ENCODE data around the gene MEGF11. TPM values are rescaled to one million over a fixed set of nuclear protein-coding genes. Genes with fewer than 3 reads are reported as not detected.

Gene MEGF11
- polyA plus RNA-seq, 1 experiment: 0.04 TPM

DNA sequence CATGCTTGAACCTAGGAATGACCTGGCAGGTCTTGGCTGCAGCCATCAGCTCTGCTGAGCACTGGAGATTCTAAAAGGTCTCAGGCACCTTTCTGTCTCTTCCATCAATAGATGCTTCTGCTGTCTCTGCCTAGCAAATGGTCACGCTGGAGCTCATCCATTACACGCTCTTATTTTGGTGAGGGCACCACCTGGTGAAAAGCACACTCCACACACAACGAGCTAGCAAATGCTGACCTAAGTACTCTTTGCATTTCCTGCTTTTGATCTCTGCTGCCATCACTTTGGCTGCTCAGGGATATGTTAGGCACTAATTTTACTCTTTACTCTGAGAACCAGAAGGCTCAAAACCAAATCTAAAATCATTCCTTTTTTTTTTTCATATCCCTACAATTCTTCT is 293.0 kb downstream of the MEGF11 start:
- TF ChIP-seq, protein P1, sequence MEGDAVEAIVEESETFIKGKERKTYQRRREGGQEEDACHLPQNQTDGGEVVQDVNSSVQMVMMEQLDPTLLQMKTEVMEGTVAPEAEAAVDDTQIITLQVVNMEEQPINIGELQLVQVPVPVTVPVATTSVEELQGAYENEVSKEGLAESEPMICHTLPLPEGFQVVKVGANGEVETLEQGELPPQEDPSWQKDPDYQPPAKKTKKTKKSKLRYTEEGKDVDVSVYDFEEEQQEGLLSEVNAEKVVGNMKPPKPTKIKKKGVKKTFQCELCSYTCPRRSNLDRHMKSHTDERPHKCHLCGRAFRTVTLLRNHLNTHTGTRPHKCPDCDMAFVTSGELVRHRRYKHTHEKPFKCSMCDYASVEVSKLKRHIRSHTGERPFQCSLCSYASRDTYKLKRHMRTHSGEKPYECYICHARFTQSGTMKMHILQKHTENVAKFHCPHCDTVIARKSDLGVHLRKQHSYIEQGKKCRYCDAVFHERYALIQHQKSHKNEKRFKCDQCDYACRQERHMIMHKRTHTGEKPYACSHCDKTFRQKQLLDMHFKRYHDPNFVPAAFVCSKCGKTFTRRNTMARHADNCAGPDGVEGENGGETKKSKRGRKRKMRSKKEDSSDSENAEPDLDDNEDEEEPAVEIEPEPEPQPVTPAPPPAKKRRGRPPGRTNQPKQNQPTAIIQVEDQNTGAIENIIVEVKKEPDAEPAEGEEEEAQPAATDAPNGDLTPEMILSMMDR (IDR thresholded peaks at IDR 0.05; ENCODE audit: insufficient read depth, low read depth, low read length): no peak
- POLR2A ChIA-PET: no interaction called here
- H3K36me3 ChIP-seq (ENCODE audit: control insufficient read depth, insufficient read depth, low read length): no peaks in the 10 kb centered on the region
- H3K27me3 ChIP-seq (ENCODE audit: control insufficient read depth, insufficient read depth, low read length): peaks cover 14% of the 10 kb centered on the region
- DNase-seq (ENCODE audit: low read depth): no peak
- CTCF ChIA-PET: no interaction called here
- no peak overlapping the region for H3K4me3 ChIP-seq (ENCODE audit: low read depth, low read length)

DNA sequence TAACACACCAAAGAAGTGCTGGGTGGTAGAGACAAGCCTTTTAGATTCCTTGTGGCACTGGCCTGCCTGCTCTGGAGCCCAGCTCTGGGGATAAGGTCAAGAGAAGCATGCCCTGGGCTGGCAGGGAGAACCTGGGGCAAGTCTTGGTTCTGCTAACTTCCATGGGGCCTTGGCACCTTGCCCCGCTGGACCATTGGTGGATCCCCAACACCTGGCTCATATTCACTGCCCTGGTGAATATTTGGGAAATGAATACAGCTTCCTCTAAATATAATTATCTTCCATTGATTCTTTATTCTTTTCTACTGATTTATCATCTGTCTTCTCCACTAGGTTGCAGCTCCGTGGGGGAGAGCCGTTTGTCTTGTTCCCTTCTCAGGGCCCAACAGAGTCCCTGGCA is 294.7 kb downstream of the MEGF11 start:
- CTCF ChIA-PET: interaction anchor here (0.9 kb wide), 1 partner anchor 19 kb away, joined by 3 read pairs; no protein-coding TSS in a partner anchor

DNA sequence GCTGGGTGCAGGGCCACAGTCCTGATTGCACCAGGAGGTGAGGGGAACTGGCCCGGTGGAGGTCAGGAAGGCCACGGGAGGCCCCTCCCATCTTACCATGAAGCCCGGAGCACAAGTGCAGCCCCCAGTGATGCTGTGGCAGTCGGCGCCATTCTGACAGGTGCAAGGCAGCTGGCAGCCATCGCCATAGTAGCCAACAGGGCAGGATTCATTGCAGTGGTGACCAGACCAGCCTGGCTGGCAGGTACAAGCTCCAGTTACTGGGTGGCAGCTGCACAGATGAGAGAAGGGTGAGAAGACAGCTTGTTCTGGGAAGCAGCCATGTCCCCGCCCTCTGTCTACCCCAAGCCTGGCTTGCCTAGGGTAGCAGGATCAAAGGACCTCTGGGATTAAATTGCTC is 296.1 kb downstream of the MEGF11 start:
- Histone ChIP-seq H3K36me3 (ENCODE audit: control insufficient read depth, insufficient read depth, low read length) (no peaks in the 10 kb centered on the region), H3K27me3 (ENCODE audit: control insufficient read depth, insufficient read depth, low read length) (peaks cover 5% of the 10 kb centered on the region), H3K4me3 (ENCODE audit: low read depth, low read length) (no peak overlapping the region)
- DNase-seq (ENCODE audit: low read depth): no peak
- ChIA-PET POLR2A (no interaction called here), CTCF (no interaction called here)
- TF ChIP-seq, protein P1 (IDR thresholded peaks at IDR 0.05; ENCODE audit: insufficient read depth, low read depth, low read length): no peak

More for the DNA sequence above, 294.7 kb downstream of the MEGF11 start:
- peaks cover 10% of the 10 kb centered on the region for H3K27me3 ChIP-seq (ENCODE audit: control insufficient read depth, insufficient read depth, low read length)
- POLR2A ChIA-PET: no interaction called here
- TF ChIP-seq, protein P1 (IDR thresholded peaks at IDR 0.05; ENCODE audit: insufficient read depth, low read depth, low read length): no peak
- no peak for DNase-seq (ENCODE audit: low read depth)
- H3K36me3 ChIP-seq (ENCODE audit: control insufficient read depth, insufficient read depth, low read length): no peaks in the 10 kb centered on the region
- H3K4me3 ChIP-seq (ENCODE audit: low read depth, low read length): no peak overlapping the region

DNA sequence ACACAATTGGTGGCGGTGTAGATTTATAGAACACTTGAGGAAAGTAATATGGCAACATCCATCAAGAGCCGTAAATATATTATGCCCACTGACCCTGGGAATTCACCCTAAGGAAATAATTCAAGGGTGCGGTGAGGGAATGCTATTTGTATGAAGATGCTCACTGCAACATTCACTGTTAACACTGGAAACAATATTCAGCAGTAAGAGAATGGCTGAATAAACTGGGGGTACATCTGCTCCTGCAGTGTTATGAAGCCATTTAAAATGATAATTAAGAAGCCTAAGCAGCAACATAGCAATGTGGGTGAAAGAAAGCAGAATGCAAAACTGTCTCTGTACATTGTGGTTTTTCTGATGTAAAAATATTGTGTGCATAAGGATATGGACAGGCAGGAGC is 296.7 kb downstream of the MEGF11 start:
- Histone ChIP-seq H3K36me3 (ENCODE audit: control insufficient read depth, insufficient read depth, low read length) (no peaks in the 10 kb centered on the region), H3K4me3 (ENCODE audit: low read depth, low read length) (no peak overlapping the region), H3K27me3 (ENCODE audit: control insufficient read depth, insufficient read depth, low read length) (peaks cover 5% of the 10 kb centered on the region)
- ChIA-PET CTCF (no interaction called here), POLR2A (no interaction called here)
- TF ChIP-seq, protein P1 (IDR thresholded peaks at IDR 0.05; ENCODE audit: insufficient read depth, low read depth, low read length): no peak
- DNase-seq (ENCODE audit: low read depth): no peak

DNA sequence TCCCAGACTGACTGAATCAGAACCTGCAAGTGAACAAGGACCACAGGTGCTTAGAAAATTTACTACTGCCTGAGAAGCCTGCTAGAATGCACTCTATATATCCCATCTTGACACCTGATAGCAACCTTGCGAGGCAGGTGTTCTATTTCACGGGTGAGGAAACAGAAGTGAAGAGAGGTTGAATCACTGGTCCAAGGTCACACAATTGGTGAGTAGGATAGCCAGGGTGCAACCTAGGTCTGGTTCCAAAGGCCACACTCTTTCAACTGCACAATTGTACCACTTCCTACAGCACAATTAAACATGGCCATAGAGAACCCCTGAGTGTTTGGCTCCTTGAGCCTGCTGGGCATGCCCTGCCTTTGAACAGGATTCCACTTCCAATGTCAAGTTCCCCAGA is 297.2 kb downstream of the MEGF11 start:
- Histone ChIP-seq H3K36me3 (ENCODE audit: control insufficient read depth, insufficient read depth, low read length) (no peaks in the 10 kb centered on the region), H3K27me3 (ENCODE audit: control insufficient read depth, insufficient read depth, low read length) (peaks cover 2% of the 10 kb centered on the region), H3K4me3 (ENCODE audit: low read depth, low read length) (no peak overlapping the region)
- TF ChIP-seq, protein P1 (IDR thresholded peaks at IDR 0.05; ENCODE audit: insufficient read depth, low read depth, low read length): no peak
- POLR2A ChIA-PET: no interaction called here
- CTCF ChIA-PET: no interaction called here
- DNase-seq (ENCODE audit: low read depth): no peak
